Testis (tissue), 5 donors: ENCODE data around the gene PYDC2. TPM values are rescaled to one million over a fixed set of nuclear protein-coding genes. Genes with fewer than 3 reads are reported as not detected.

Experiments used
- DNase-seq: peaks from one replicate; pipeline ENCODE4 v3.0.0-alpha.2; 2019
- H3K27ac ChIP-seq, 2 donors: fragments of 200-600 bp; sonication (generic); one replicate each; pipeline ENCODE4 v1.5.1; 2019
- H3K27me3 ChIP-seq: fragments of 200-600 bp; sonication (generic); one replicate; pipeline ENCODE4 v1.5.1; 2019
- H3K36me3 ChIP-seq: fragments of 200-600 bp; sonication (generic); one replicate; pipeline ENCODE4 v1.5.1; 2017; ENCODE audit warnings: low read depth; ENCODE audit errors: missing control alignments
- H3K4me1 ChIP-seq: fragments of 200-600 bp; sonication (generic); one replicate; pipeline ENCODE4 v1.5.1; 2019
- H3K4me3 ChIP-seq, 2 donors: fragments of 200-600 bp; sonication (generic); one replicate each; pipeline ENCODE4 v1.5.1; 2017 to 2019
- H3K9me3 ChIP-seq: fragments of 200-600 bp; sonication (generic); one replicate; pipeline ENCODE4 v1.5.1; 2017
- CTCF ChIP-seq, 3 experiments: fragments of 450-650 bp in 2 of 3; fragments of 200-600 bp in 1 of 3; sonication (generic) in 1 of 3; IDR thresholded peaks; one replicate each; pipeline ENCODE4 v1.5.1; 2016 to 2019; ENCODE audit warnings: antibody characterized with exemption in 3 of 3, mild to moderate bottlenecking in 2 of 3, moderate library complexity in 1 of 3
- POLR2A ChIP-seq: fragments of 450-650 bp; IDR thresholded peaks from one replicate; pipeline ENCODE4 v1.6.1; 2017; ENCODE audit warnings: antibody characterized with exemption, mild to moderate bottlenecking, moderate library complexity
- WGBS, 2 donors: methylation state at CpG; one replicate each; pipeline ENCODE4 v1.1.5; 2018; 5-methylcytosine and 5-hydroxymethylcytosine counted together
- intact Hi-C: fragments of 100-400 bp; cut with DNase I; formaldehyde crosslinking; loops from one replicate; pipeline ENCODE4 v1.15.1; 2023; ENCODE audit warnings: low total_unique reads
- long read RNA-seq, 2 donors: transcript quantifications; one replicate each; lab custom pipeline, GENCODE V29; 2026
- polyA plus RNA-seq: library from polyadenylated mRNA; stranded (reverse); fragments of 350-450 nt; fragmentation: Illumina TruSeq; extraction: RNeasy Lipid Tissue Mini Kit (QIAGEN cat#74804); gene quantifications from one replicate; pipeline ENCODE4 v1.2.3, GENCODE V29; 2014; ENCODE audit warnings: low read depth, low replicate concordance; ENCODE audit not compliant: insufficient read depth
- total RNA-seq, 2 donors: library from RNA; depleted of rRNA; stranded (reverse); fragments of >200 nt; gene quantifications; one replicate each; pipeline ENCODE4 v1.2.3, GENCODE V29; 2016

PYDC2 gene
- total RNA-seq (not detected), polyA plus RNA-seq (not detected)
- long read RNA-seq, donor 1, result 0 reads
- long read RNA-seq, donor 2, result 0 reads

DNA sequence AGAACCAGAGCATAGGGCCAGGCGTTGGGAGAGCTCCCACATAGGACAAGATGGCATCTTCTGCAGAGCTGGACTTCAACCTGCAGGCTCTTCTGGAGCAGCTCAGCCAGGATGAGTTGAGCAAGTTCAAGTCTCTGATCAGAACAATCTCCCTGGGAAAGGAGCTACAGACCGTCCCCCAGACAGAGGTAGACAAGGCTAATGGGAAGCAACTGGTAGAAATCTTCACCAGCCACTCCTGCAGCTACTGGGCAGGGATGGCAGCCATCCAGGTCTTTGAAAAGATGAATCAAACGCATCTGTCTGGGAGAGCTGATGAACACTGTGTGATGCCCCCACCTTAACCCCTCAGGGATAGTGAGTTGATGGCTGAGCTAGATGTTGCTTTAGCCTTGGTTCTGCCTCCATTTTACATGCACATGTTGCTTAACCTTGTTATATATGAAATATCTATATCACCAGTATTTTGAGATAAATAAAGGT, at the start of gene PYDC2:
TSS of gene PYDC2 (plus strand) at position 51 of the 483 bp plus-strand sequence. CDS start at position 51, 0 bp downstream.
- no peak for DNase-seq
- no peaks in the 10 kb centered on the region for H3K9me3 ChIP-seq
- intact Hi-C loops, result no loop called here
- TF ChIP-seq POLR2A (no peak), CTCF (IDR thresholded peaks at IDR 0.05) (no peak)
- no peaks in the 10 kb centered on the region for H3K27me3 ChIP-seq
- WGBS, 2 donors, result 44 to 78% methylated on average over 3 of the region's 3 CpGs
- H3K27ac ChIP-seq, result no peak within 1 kb of the TSS
- H3K4me3 ChIP-seq, result no peak within 1 kb of the TSS
- no peaks in the 10 kb centered on the region for H3K36me3 ChIP-seq
- H3K4me1 ChIP-seq, result no peaks in the 10 kb centered on the region

DNA sequence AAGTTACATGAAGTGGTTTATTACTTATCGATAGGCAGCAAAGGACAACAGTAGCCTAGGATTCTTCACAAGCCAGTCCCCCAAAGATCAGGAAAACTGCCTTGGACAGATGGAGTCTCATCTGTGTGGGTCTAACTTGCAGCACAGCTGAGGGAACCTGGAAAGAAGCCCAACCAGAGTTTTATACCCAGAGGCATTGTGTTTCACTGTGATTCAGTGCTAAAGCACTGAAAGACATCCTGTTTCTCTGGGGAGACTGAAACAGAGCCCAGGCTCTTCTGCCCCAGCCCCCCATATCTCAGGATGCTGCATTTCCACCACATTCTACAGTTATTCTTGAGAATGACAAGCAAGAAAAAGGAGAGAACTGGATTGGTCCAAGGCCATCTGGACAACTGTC, 48.2 kb upstream of the PYDC2 start:
- no peaks in the 10 kb centered on the region for H3K27me3 ChIP-seq
- no peak overlapping the region for H3K4me3 ChIP-seq
- intact Hi-C loops, result no loop called here
- H3K4me1 ChIP-seq, result no peaks in the 10 kb centered on the region
- no peaks in the 10 kb centered on the region for H3K36me3 ChIP-seq
- DNase-seq, result no peak
- no peak overlapping the region for H3K27ac ChIP-seq
- WGBS, 2 donors, result 74 to 75% methylated on average over 1 of the region's 1 CpG
- no peaks in the 10 kb centered on the region for H3K9me3 ChIP-seq
- TF ChIP-seq POLR2A (no peak), CTCF (IDR thresholded peaks at IDR 0.05) (no peak)

DNA sequence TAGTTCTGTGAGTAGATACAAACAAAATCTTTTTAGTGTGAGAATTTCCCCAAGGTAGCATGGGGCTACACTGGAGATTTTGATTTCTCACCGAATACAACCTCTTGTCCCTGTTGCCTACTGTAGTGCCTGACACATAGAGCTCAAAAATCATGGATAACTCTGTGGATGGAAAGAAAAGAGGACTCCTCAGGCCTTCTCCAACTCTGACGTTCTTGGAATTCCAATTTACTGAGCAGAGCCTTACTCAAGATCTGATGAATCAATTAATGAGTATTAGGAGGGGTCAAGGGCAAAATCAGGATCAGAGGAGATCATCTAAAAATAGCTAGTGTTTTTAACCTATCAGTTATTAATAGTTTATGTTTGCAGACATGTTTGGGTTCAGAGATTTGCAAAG, 46.7 kb upstream of the PYDC2 start:
- H3K9me3 ChIP-seq, result no peaks in the 10 kb centered on the region
- no peak for DNase-seq
- TF ChIP-seq POLR2A (no peak), CTCF (IDR thresholded peaks at IDR 0.05) (no peak)
- no peak overlapping the region for H3K4me3 ChIP-seq
- no peaks in the 10 kb centered on the region for H3K36me3 ChIP-seq
- WGBS, 2 donors, result 32 to 36% methylated on average over 2 of the region's 2 CpGs
- no peaks in the 10 kb centered on the region for H3K4me1 ChIP-seq
- H3K27ac ChIP-seq, result no peak overlapping the region
- H3K27me3 ChIP-seq, result no peaks in the 10 kb centered on the region
- intact Hi-C loops, result no loop called here

DNA sequence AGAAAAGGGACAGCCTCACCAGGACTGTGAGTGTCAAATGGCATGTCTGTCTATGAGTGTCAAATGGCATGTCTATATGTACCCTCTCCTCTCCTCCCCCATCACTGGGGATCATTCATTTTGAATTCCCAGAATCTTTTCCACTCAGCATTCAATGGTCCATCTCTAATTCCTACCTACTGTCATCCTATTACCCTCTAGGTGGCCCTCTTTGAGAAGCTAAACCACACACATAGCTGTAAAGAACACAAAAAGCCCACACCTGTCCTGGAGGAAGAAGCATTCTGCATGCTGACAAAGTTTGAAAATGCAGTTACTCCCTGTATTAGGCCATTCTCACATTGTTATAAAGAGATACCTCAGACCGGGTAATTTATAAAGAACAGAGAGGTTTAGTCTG, 46.2 kb upstream of the PYDC2 start:
- no peak for DNase-seq
- 93 to 100% methylated on average over 1 of the region's 1 CpG for WGBS, 2 donors
- no peaks in the 10 kb centered on the region for H3K9me3 ChIP-seq
- TF ChIP-seq CTCF (IDR thresholded peaks at IDR 0.05) (no peak), POLR2A (no peak)
- no peaks in the 10 kb centered on the region for H3K27me3 ChIP-seq
- no peak overlapping the region for H3K27ac ChIP-seq
- intact Hi-C loops, result no loop called here
- no peaks in the 10 kb centered on the region for H3K36me3 ChIP-seq
- no peaks in the 10 kb centered on the region for H3K4me1 ChIP-seq
- no peak overlapping the region for H3K4me3 ChIP-seq

- no peak for DNase-seq
- Histone ChIP-seq H3K27ac (no peak overlapping the region), H3K27me3 (no peaks in the 10 kb centered on the region), H3K36me3 (no peaks in the 10 kb centered on the region), H3K4me3 (no peak overlapping the region), H3K9me3 (no peaks in the 10 kb centered on the region), H3K4me1 (no peaks in the 10 kb centered on the region)
- 80 to 81% methylated on average over 8 to 9 of the region's 9 CpGs for WGBS, 2 donors
- no peak for TF ChIP-seq CTCF (IDR thresholded peaks at IDR 0.05)
- TF ChIP-seq POLR2A, result no peak
- intact Hi-C loops, result no loop called here
Observed at GRCh38 chr3:191415566-191415965, 45.4 kb upstream of the PYDC2 start.
